H9 (cell line): ENCODE data around the gene ULK3. TPM values are rescaled to one million over a fixed set of nuclear protein-coding genes. Genes with fewer than 3 reads are reported as not detected.

Experiments
- DNase-seq: peaks from one replicate; pipeline ENCODE4 v3.0.0-alpha.2; 2017
- H2AFZ ChIP-seq: one replicate; pipeline ENCODE4 v1.6.1; 2013; ENCODE audit warnings: mild to moderate bottlenecking, low read length, control low read depth, moderate library complexity
- H2AK5ac ChIP-seq: 2 replicates; pipeline ENCODE4 v1.6.1; 2013; ENCODE audit warnings: low read length, control low read depth, mixed read lengths; ENCODE audit not compliant: insufficient read length
- H2BK120ac ChIP-seq: one replicate; pipeline ENCODE4 v1.6.1; 2013; ENCODE audit warnings: low read depth, mild to moderate bottlenecking, low read length, control low read depth, inconsistent platforms; ENCODE audit not compliant: poor library complexity, severe bottlenecking
- H2BK12ac ChIP-seq: 2 replicates; pipeline ENCODE4 v1.6.1; 2013; ENCODE audit warnings: low read length, control low read depth, mixed read lengths, low read depth; ENCODE audit not compliant: insufficient read length
- H2BK15ac ChIP-seq: 2 replicates; pipeline ENCODE4 v1.6.1; 2013; ENCODE audit warnings: low read depth, low read length, control low read depth
- H2BK20ac ChIP-seq: one replicate; pipeline ENCODE4 v1.6.1; 2013; ENCODE audit warnings: low read depth, mild to moderate bottlenecking, low read length, control low read depth, inconsistent platforms; ENCODE audit not compliant: poor library complexity, severe bottlenecking
- H2BK5ac ChIP-seq: 2 replicates; pipeline ENCODE4 v1.6.1; 2013; ENCODE audit warnings: low read length, control low read depth, mixed read lengths; ENCODE audit not compliant: insufficient read length
- H3K14ac ChIP-seq: 2 replicates; pipeline ENCODE4 v1.6.1; 2013; ENCODE audit warnings: low read length, control low read depth; ENCODE audit not compliant: insufficient read depth
- H3K18ac ChIP-seq: 2 replicates; pipeline ENCODE4 v1.6.1; 2013; ENCODE audit warnings: low read depth, mild to moderate bottlenecking, mixed read lengths, low read length, control low read depth; ENCODE audit not compliant: insufficient read length
- H3K23ac ChIP-seq: 2 replicates; pipeline ENCODE4 v1.6.1; 2013; ENCODE audit warnings: low read length, control low read depth, mixed read lengths, low read depth; ENCODE audit not compliant: insufficient read length
- H3K23me2 ChIP-seq: 2 replicates; pipeline ENCODE4 v1.6.1; 2013; ENCODE audit warnings: low read depth, mild to moderate bottlenecking, mixed read lengths, low read length, control low read depth; ENCODE audit not compliant: insufficient read length, poor library complexity, severe bottlenecking
- H3K27ac ChIP-seq: 2 replicates; pipeline ENCODE4 v1.5.1; 2013; ENCODE audit warnings: low read length, control low read depth, mixed read lengths, low read depth; ENCODE audit not compliant: insufficient read length
- H3K27me3 ChIP-seq: 2 replicates; pipeline ENCODE4 v1.6.1; 2013; ENCODE audit warnings: low read length, control low read depth, inconsistent platforms; ENCODE audit not compliant: insufficient read depth
- H3K4ac ChIP-seq: 2 replicates; pipeline ENCODE4 v1.6.1; 2013; ENCODE audit warnings: low read depth, mild to moderate bottlenecking, control low read depth, inconsistent platforms, low read length, moderate library complexity
- H3K4me1 ChIP-seq: 2 replicates; pipeline ENCODE4 v1.6.1; 2013; ENCODE audit warnings: low read length, control low read depth, inconsistent platforms; ENCODE audit not compliant: insufficient read depth
- H3K4me2 ChIP-seq: 2 replicates; pipeline ENCODE4 v1.6.1; 2013; ENCODE audit warnings: low read length, control low read depth, mixed read lengths; ENCODE audit not compliant: insufficient read length, insufficient read depth
- H3K56ac ChIP-seq: 2 replicates; pipeline ENCODE4 v1.6.1; 2013; ENCODE audit warnings: low read depth, mild to moderate bottlenecking, mixed read lengths, low read length, control low read depth; ENCODE audit not compliant: insufficient read length
- H3K79me1 ChIP-seq: 2 replicates; pipeline ENCODE4 v1.6.1; 2013; ENCODE audit warnings: low read depth, mild to moderate bottlenecking, moderate library complexity, low read length, control low read depth, inconsistent platforms; ENCODE audit not compliant: insufficient read depth, poor library complexity, severe bottlenecking
- H3K79me2 ChIP-seq: 2 replicates; pipeline ENCODE4 v1.6.1; 2013; ENCODE audit warnings: low read length, control low read depth, inconsistent platforms; ENCODE audit not compliant: insufficient read depth
- H3K9ac ChIP-seq: 2 replicates; pipeline ENCODE4 v1.6.1; 2013; ENCODE audit warnings: low read length, control low read depth, mixed read lengths; ENCODE audit not compliant: insufficient read length; ENCODE audit errors: extremely low read depth
- H3K9me3 ChIP-seq: one replicate; pipeline ENCODE4 v1.6.1; 2013; ENCODE audit warnings: low read depth, low read length, inconsistent platforms; ENCODE audit not compliant: control insufficient read depth
- H3T11ph ChIP-seq: one replicate; pipeline ENCODE4 v1.6.1; 2013; ENCODE audit warnings: mild to moderate bottlenecking, low read length, control low read depth, inconsistent platforms
- H4K20me1 ChIP-seq: one replicate; pipeline ENCODE4 v1.6.1; 2013; ENCODE audit not compliant: control insufficient read depth, insufficient read length, insufficient read depth
- H4K5ac ChIP-seq: 2 replicates; pipeline ENCODE4 v1.6.1; 2013; ENCODE audit warnings: low read depth, mild to moderate bottlenecking, mixed read lengths, low read length, control low read depth; ENCODE audit not compliant: insufficient read length
- H4K8ac ChIP-seq: replicated peaks from 2 replicates; pipeline ENCODE4 v1.6.1; 2013; ENCODE audit warnings: low read length, control low read depth, mixed read lengths, low read depth; ENCODE audit not compliant: insufficient read length
- H4K91ac ChIP-seq: 2 replicates; pipeline ENCODE4 v1.6.1; 2013; ENCODE audit warnings: low read depth, mild to moderate bottlenecking, moderate library complexity, mixed read lengths, low read length, control low read depth; ENCODE audit not compliant: insufficient read length
- H3K27ac Mint-ChIP-seq, 3 experiments: 2 replicates in 2 of 3; 3 replicates in 1 of 3; pipeline ENCODE4 v1.8.0; 2020 to 2021; ENCODE audit warnings: mixed read lengths in 3 of 3, mild to moderate bottlenecking in 1 of 3, moderate library complexity in 1 of 3
- H3K27me3 Mint-ChIP-seq: 2 replicates; pipeline ENCODE4 v1.8.0; 2021; ENCODE audit warnings: low read depth, mild to moderate bottlenecking, moderate library complexity, mixed read lengths
- H3K36me3 Mint-ChIP-seq, 3 experiments: 2 replicates in 2 of 3; 3 replicates in 1 of 3; pipeline ENCODE4 v1.8.0; 2020 to 2021; ENCODE audit warnings: low read depth in 3 of 3, mixed read lengths in 3 of 3; ENCODE audit not compliant: insufficient read depth in 1 of 3
- H3K4me1 Mint-ChIP-seq, 2 experiments: 2 replicates each; pipeline ENCODE4 v1.8.0; 2020; ENCODE audit warnings: mixed read lengths in 2 of 2
- H3K4me3 Mint-ChIP-seq, 2 experiments: 2 replicates in 1 of 2; 3 replicates in 1 of 2; pipeline ENCODE4 v1.8.0; 2020 to 2021; ENCODE audit warnings: mild to moderate bottlenecking in 2 of 2, mixed read lengths in 2 of 2, moderate library complexity in 1 of 2
- H3K9me3 Mint-ChIP-seq, 2 experiments: 2 replicates in 1 of 2; 3 replicates in 1 of 2; pipeline ENCODE4 v1.8.0; 2020; ENCODE audit warnings: mild to moderate bottlenecking in 2 of 2, mixed read lengths in 2 of 2, moderate library complexity in 1 of 2
- WGBS: extraction: QIAGEN DNeasy Blood & Tissue Kit; methylation state at CpG from one replicate; pipeline ENCODE4 v1.1.7; 2013; ENCODE audit warnings: missing lambda C conversion rate, low lambda C conversion rate, mixed read lengths; ENCODE audit not compliant: insufficient read length; ENCODE audit errors: extremely low coverage; 5-methylcytosine and 5-hydroxymethylcytosine counted together
- total RNA-seq: library from RNA; stranded (reverse); gene quantifications from 2 replicates; pipeline ENCODE4 v1.2.1, GENCODE V29; 2021
- TF ChIP-seq, protein P1 (sequence below): fragments of 200-600 bp; sonication (generic); conservative IDR thresholded peaks from 3 replicates; pipeline ENCODE4 v1.8.0; 2021; ENCODE audit warnings: antibody characterized with exemption, mild to moderate bottlenecking

The ULK3 gene
- total RNA-seq, 1 experiment from 2014 or later: 34.0 TPM

DNA sequence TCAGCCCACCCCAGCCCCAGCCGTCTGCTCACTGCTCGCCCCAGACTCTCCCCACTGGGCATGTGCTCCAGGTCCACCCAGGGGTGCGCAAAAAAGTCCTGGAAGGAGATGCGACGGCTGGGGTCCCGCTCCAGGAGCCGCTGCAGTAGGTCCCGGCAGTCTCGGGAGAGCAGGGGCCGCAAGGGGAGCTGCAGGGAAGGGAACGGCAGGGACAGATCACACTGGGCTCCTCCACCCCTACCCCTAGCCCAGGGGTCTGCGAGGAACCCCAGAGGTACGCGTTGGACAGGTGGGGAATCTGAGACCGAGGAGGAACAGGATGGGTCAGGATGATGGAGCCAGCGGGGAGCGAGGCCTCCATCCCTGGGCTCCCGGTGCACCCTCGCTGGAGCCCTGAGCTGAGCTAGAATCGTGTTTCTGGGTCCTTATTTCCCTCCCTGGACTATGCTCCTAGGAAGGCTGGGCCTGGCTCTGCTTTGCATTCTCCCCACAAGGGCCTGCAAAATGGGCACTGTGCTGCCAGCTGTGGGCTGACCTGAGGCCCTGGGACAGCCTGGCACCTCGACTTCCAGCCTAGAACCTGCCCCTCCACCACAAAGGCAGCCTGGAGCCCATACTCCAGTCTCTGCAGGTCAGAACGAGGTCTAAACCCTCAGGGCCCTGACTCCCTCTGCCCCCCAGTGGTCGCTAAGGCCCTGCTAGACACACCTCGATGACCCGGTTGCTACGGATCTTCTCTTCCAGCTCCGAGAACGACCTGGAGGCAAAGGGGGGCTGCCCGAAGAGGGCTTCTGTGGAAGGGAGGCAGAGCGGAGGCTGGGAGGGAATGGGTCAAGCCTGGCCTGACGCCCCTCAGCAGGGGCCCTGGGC is 3.2 kb downstream of the ULK3 start:
- Histone ChIP-seq H3T11ph (no peak overlapping the region), H2BK120ac (no peak overlapping the region), H3K9ac (no peak overlapping the region), H3K23me2 (peaks cover 6% of the 10 kb centered on the region), H2AFZ (no peak overlapping the region), H2BK12ac (no peak overlapping the region), H3K27ac (no peak overlapping the region), H3K4ac (no peak overlapping the region), H2BK20ac (no peak overlapping the region), H3K18ac (no peak overlapping the region), H2BK5ac (no peak overlapping the region), H3K9me3 (no peaks in the 10 kb centered on the region), H3K23ac (no peak overlapping the region), H3K79me1 (no peaks in the 10 kb centered on the region), H3K14ac (no peak overlapping the region), H3K56ac (no peak overlapping the region), H4K5ac (no peak overlapping the region), H3K4me2 (no peak overlapping the region), H2BK15ac (no peak overlapping the region), H3K4me1 (no peaks in the 10 kb centered on the region; the same call in 1 of the 2 replicates), H4K91ac (no peak overlapping the region), H3K79me2 (no peaks in the 10 kb centered on the region), H4K20me1 (peaks cover 3% of the 10 kb centered on the region), H4K8ac (no peak overlapping the region), H3K27me3 (no peaks in the 10 kb centered on the region), H2AK5ac (no peak overlapping the region)
- H3K27ac Mint-ChIP-seq: peak overlapping the region in 2 of 3 experiments; percentile 25 to 88; a peak in 3 of 7 replicates
- no CpG with 5 or more reads among the region's 31 CpGs for WGBS
- no peak overlapping the region for H3K4me3 Mint-ChIP-seq
- H3K9me3 Mint-ChIP-seq: no peaks in the 10 kb centered on the region
- DNase-seq: peak; percentile 66
- peaks cover 6 to 40% (median 33%) of the 10 kb centered on the region in 3 experiments for H3K36me3 Mint-ChIP-seq
- no peaks in the 10 kb centered on the region for H3K27me3 Mint-ChIP-seq
- TF ChIP-seq, protein P1, sequence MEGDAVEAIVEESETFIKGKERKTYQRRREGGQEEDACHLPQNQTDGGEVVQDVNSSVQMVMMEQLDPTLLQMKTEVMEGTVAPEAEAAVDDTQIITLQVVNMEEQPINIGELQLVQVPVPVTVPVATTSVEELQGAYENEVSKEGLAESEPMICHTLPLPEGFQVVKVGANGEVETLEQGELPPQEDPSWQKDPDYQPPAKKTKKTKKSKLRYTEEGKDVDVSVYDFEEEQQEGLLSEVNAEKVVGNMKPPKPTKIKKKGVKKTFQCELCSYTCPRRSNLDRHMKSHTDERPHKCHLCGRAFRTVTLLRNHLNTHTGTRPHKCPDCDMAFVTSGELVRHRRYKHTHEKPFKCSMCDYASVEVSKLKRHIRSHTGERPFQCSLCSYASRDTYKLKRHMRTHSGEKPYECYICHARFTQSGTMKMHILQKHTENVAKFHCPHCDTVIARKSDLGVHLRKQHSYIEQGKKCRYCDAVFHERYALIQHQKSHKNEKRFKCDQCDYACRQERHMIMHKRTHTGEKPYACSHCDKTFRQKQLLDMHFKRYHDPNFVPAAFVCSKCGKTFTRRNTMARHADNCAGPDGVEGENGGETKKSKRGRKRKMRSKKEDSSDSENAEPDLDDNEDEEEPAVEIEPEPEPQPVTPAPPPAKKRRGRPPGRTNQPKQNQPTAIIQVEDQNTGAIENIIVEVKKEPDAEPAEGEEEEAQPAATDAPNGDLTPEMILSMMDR: peak; percentile 48; the same call in 2 of the 3 replicates
- peaks cover 25 to 43% of the 10 kb centered on the region in 2 experiments for H3K4me1 Mint-ChIP-seq
